Mammary epithelial cell (primary cell): ENCODE results near the gene GALK2.
"Not testable (repeated sequence)": the region's sequence is repeated elsewhere in the genome, so short reads cannot be mapped to it uniquely, and the experiment has no call there.

ENCODE experiments used
- CTCF ChIP-seq, 2 donors: IDR thresholded peaks in 1 of 2; conservative IDR thresholded peaks in 1 of 2; 2 replicates each; pipeline ENCODE4 v1.5.1; 2011 to 2012; ENCODE audit warnings: inconsistent platforms in 2 of 2, low read length in 2 of 2, mild to moderate bottlenecking in 2 of 2, control low read depth in 1 of 2, low read depth in 1 of 2; ENCODE audit not compliant: insufficient read depth in 1 of 2; ENCODE audit errors: extremely low read depth in 1 of 2
- EZH2 ChIP-seq: IDR thresholded peaks from 2 replicates; pipeline ENCODE4 v1.6.1; 2012; ENCODE audit warnings: low read length, inconsistent platforms, borderline replicate concordance

- TF ChIP-seq EZH2; CTCF (conservative IDR thresholded peaks at IDR 0.05 in 1 of 2, IDR thresholded peaks at IDR 0.05 in 1 of 2; ENCODE audit: extremely low read depth in 1 of 2, insufficient read depth in 1 of 2, low read depth in 1 of 2, low read length in 2 of 2): not testable (repeated sequence)
Measured at GRCh38 chr15:49265117-49265516, 95.1 kb downstream of the GALK2 start.
